ENCODE data around the gene INTS1.

Gene INTS1

DNA sequence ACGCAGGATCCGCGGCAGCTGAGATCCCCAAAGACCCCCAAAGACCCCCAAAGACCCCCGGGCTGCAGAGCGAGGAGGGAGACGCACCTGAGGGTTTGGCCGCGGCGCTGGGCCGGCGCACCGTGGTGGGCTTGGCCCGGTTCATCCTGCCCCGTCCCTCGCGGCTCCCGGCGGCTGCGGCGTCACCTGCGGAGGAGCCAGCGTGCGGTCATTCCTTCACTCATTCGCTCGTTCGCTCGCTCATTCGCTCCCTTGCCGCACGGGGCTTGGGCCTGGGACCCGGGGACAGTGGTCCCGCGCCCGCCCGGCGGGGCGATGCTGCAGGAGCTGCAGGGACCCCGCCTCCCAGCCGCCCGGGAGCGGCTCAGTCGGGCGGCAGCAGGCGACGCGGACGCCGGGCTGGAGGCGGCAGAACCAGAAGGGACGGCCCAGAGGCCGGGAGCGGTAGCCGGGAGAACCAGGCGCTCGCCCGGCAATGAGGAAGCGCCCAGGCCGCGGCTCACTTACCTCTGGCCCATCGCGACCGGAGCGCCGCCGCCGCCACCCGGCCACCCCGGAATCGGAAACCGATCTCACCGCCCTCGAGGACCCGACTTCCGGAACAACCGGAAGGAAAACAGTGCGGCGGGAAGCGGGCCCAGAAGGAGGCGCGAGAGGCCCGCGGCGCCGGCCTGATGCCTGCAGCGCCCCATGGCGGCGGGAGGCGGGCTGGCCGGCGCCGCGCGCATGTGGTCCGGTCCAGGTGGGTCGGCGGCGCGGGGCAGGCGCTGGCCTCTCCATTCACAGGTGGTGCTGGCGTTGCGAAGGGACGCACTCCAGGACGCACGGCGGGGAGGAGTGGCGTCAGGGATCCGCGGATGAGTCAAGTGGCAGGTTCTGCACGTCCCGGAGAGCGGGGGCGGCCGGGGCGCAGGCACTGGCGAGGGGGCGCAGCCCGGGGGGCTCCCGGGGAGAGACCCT lies at the start of gene INTS1:
TSS of gene INTS1 (minus strand) at position 574 of the 960 bp plus-strand sequence. CDS start at position 145, 429 bp downstream.
- DNase-seq = peak; percentile 95

- no peak for DNase-seq
Measured at GRCh38 chr7:1553512-1554210, 49.5 kb upstream of the INTS1 start.

DNA sequence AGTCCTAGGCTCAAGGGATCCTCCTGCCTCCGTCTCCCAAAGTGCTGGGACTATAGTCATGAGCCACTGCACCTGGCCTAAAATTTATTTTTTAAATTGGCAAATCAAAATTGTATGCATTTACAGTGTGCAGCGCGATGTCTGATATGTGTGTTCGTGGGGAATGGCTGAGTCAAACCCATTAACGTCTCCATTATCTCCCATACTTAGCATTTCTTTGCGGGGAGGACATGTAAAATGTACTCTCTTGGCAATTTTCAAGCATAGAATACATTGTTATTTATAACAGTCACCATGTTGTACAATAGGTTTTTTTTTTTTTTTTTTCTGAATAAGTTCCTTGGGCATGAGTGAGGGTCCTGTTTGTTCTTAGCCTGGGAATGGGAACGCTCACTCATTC lies 48.0 kb upstream of the INTS1 start:
- DNase-seq = no peak

- DNase-seq = peak; percentile 48
Measured at GRCh38 chr7:1550846-1551155, 46.6 kb upstream of the INTS1 start.

DNA sequence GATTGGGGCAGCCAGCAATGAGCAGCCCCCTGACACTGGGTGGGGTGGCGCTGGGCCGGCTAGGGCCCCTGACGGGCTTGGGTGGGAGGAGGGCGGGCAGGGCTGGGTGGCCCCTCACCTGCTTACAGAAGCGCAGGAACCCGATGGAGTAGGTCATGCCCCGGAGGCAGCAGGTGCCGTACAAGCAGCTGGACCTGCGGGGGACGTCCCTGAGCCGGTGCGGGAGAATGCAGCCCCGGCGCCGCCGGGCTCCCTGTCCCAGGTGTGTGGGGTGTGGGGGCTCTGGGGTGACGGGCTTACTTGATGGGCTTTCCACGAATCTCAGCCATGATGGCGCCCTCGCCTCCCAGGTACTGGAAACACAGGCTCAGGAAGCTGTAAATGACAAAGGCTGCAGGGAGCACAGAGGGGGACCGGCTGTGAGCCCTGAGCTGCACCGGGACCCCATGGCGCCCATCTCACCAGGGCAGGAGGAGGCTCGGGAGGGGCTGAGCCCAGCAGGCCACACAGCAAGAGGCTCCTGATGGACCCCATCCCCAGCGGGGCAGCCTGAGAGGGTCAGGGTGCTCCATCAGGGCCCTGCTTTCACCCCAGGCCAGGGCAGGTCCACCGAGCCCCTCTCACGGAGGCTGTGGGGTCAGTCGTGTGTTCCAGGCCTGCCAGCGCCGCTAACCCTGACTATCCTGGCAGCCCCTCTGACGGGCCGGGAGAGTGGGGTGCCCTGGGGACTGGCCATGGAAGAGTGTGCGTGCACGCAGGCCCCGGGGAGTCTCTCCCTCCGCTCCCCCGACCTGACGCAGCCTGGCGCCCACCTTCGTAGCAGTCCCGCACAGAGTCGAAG lies 46.0 kb upstream of the INTS1 start:
- no peak for DNase-seq

- no peak for DNase-seq
Measured at GRCh38 chr7:1549357-1550004, 45.3 kb upstream of the INTS1 start.

GRCh38 chr7:1548944-1549343 lies 44.8 kb upstream of the INTS1 start:
- DNase-seq = peak; percentile 50

- DNase-seq = peak; percentile 67
Measured at GRCh38 chr7:1548438-1548831, 44.2 kb upstream of the INTS1 start.

DNA sequence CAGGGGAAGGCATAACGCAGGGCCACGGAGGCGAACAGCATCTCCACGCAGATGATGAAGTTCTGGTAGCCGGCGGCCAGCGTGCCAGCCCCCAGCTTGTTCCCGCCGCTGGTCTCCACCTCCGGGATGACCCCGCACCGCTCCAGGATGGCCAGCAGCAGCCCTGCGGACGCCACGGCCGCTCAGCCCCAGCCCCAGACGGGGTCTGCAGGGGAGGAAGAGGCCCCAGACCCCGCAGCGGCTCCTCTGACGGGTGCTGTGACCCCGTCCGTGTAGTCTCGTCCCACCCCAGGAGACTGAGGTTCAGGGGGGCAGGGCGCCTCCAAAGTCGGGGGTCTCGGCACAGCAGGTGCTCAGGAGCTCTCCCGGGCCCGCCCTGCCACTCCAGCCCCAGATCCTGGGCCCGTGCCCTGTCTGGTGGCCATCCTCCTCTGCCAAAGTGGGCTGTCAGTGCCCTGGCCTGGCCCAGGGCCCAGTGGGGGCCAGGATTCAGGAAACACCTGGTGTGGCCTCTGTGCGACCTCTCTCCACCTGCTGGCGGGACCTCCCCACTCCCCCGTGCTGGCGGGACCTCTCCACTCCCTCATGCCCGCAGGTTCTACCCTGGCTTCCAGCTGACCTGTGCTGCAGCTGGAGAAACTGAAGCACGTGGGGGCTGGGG lies 43.7 kb upstream of the INTS1 start:
- DNase-seq = no peak

GRCh38 chr7:1546909-1547776 lies 43.0 kb upstream of the INTS1 start:
- DNase-seq = no peak

DNA sequence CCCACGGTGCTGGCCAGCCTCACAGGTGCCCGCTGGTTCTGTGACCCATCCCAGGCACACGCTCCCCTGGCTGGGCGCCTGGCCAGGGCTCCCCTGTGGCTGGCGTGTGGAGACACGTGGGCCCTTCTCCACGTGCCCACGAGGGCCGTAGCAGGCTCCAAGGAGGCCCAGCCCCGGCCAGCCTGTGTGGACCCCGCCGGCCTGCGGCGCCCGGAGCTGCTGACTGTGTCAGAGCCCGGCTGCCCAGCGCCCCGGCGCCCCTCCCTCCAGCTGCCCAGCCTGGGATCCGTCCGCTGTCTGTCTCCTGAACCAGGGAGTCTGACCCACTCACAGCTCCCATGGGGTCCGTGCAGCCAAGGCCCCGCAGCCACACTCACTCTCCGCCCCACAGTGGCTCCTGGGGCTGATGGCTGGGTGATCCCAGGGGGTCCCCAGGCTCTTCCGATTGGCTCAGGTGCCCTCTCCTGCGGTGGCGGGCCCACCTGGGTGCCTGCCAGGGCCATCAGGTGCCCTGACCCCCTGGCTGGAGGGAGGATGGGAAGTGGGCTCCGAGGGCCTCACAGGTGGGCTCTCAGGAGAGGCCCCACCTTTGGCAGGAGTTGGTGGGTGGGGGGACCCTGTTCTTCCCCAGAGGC lies 42.2 kb upstream of the INTS1 start:
- peak; percentile 54 for DNase-seq

- DNase-seq = no peak
Measured at GRCh38 chr7:1545417-1546246, 41.4 kb upstream of the INTS1 start.

DNA sequence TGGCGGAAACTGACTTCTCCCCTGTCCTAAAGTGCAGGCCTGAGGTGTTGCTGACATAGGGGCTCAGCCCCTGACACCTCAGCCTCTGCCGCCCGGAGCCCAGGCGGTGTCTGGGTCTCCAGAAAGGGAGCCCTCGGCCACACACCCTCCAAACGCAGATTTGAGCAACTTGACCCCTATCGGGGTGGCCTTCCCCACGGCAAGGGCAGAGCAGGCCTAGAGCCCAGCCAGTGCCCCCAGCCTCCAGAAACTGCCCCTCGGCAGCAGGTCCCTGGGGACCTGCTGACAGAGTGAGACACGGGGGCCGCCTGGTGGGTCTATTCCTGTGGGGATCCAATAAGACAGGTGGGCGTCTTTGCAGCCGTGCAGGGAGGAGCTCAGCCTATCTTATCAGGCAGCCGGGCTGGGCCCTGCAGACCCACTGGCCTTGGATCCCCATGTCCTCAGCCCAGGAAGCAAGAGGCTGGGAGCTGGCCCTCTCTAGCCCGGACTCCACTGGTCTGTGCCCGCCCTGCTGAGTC lies 40.8 kb upstream of the INTS1 start:
- no peak for DNase-seq

DNA sequence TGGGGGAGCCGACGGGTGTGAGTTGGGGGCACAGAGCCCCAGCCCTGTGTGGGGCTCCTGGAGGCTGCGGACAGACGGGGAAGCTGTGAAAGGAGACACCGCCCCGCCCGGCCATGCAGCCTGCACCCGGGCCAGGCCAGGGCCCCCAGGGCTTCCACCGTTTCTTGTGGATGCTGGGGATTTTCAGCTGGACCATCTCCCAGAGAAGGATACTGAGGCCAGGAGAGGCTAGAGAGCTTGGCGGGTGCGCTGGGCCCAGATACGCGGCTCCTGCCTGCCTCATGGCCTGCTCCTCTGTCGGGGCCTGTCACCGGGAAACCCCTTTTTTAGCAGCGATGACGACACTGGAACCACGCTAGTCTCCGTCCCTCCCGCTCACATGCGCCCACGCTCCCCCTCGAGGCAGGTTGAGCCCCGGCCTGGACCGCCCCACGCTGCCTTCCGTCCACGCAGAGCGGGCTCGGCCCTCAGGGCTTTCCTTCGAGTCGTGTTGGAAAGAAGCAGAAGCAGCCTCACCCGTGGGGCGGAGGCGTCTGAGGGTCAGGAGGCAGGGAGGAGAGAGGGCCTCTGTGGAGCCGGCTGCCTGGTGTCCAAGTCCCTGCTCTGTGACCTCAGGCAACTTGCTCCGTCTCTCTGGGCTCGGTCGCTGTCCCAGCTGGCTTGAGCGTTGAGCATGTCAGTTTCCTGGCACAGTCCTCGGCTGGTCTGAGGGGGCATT lies 40.1 kb upstream of the INTS1 start:
- DNase-seq = no peak

DNA sequence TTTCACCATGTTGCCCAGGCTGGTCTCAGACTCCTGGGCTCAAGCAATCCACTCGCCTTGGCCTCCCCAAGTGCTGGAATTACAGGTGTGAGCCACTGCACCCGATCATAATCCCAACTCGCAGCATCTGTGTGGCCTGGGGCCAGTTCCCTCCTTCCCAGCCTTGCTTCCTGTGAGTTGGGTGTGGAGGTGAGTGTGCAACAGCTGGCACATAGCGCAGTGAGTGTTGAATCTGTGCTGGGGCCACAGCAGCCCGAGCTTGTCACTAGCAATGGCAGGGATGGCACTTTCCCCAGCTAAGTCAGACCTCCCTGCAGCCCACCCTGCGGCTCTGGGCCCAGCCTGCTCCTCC lies 39.6 kb upstream of the INTS1 start:
- no peak for DNase-seq

DNA sequence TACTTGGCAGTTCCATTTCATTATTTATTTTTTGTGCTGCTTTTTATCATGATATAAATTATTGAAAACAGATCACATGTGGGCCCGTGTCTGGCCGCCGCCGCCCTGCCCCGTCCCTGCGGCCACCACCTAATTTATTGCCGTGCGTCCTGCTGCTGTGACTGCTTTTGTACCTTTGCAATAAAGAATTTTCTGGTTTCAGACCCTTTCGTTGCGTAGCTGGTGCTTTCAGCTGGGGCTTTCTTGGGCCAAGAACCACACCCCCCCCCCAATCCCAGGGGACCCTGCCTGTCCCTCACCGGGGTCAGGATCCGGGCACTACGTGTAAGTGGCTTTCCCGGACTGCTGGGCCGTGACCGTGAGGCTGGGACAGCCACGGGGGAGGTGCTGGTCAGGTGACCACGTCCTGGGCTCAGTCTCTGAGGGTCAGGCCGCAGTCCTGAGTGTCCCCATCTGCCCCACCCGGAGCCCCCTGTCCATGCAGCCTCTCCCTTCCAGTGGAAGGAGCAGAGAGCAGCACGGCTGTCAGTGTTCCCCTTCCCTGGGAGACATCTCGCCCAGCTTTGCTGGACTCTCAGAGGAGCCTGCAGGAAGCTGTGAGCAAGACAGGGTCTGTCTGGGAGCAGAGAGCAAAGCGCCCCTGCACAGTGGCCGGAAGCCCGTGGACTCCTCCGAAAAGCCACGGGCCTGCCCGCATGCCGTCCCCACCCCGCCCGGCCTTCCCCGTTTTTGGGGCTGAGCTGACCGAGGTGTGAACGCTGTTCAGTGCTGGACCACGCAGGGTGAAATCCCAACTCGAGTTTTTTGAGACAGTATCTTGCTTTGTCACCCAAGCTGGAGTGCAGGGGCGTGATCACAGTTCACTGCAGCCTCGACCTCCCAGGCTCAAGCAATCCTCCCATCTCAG lies 38.9 kb upstream of the INTS1 start:
- DNase-seq = peak; percentile 53

- peak; percentile 50 for DNase-seq
Measured at GRCh38 chr7:1542329-1542728, 38.1 kb upstream of the INTS1 start.
